ENCODE data around the gene ZNF423.

- TF ChIP-seq, protein P1, sequence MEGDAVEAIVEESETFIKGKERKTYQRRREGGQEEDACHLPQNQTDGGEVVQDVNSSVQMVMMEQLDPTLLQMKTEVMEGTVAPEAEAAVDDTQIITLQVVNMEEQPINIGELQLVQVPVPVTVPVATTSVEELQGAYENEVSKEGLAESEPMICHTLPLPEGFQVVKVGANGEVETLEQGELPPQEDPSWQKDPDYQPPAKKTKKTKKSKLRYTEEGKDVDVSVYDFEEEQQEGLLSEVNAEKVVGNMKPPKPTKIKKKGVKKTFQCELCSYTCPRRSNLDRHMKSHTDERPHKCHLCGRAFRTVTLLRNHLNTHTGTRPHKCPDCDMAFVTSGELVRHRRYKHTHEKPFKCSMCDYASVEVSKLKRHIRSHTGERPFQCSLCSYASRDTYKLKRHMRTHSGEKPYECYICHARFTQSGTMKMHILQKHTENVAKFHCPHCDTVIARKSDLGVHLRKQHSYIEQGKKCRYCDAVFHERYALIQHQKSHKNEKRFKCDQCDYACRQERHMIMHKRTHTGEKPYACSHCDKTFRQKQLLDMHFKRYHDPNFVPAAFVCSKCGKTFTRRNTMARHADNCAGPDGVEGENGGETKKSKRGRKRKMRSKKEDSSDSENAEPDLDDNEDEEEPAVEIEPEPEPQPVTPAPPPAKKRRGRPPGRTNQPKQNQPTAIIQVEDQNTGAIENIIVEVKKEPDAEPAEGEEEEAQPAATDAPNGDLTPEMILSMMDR (IDR thresholded peaks at IDR 0.05; ENCODE audit: low read length) = no peak
- TF ChIP-seq EZH2 (optimal IDR thresholded peaks at IDR 0.05; ENCODE audit: low read depth, low read length) = no peak
These were observed 138.2 kb downstream of the ZNF423 start for GRCh38 chr16:49717689-49718088.

All from MM.1S (cell line).